NCI-H146 treated with DMSO at 0.1 percent for 48 hours (cell line): ENCODE data around the gene CCN2.
"Not testable (repeated sequence)": the region's sequence is repeated elsewhere in the genome, so short reads cannot be mapped to it uniquely, and the experiment has no call there.

ENCODE experiments used
- DNase-seq: peaks from one replicate; lab custom pipeline; 2025; ENCODE audit not compliant: unreplicated experiment; lab: John Stamatoyannopoulos, UW

The CCN2 gene

GRCh38 chr6:131946404-131946991 is 4.7 kb downstream of the CCN2 start:
- no peak for DNase-seq

GRCh38 chr6:131945971-131946370 is 5.2 kb downstream of the CCN2 start:
- no peak for DNase-seq

GRCh38 chr6:131937703-131938631 is 13.2 kb downstream of the CCN2 start:
- peak; percentile 96 for DNase-seq

GRCh38 chr6:131937226-131937625 is 13.9 kb downstream of the CCN2 start:
- DNase-seq = peak; percentile 22

GRCh38 chr6:131936156-131936555 is 15.0 kb downstream of the CCN2 start:
- no peak for DNase-seq

- DNase-seq = no peak
These were observed 20.0 kb downstream of the CCN2 start for GRCh38 chr6:131931063-131931750.

GRCh38 chr6:131929976-131930375 is 21.2 kb downstream of the CCN2 start:
- no peak for DNase-seq

- DNase-seq = no peak
These were observed 21.9 kb downstream of the CCN2 start for GRCh38 chr6:131929264-131929663.

GRCh38 chr6:131924881-131925474 is 26.2 kb downstream of the CCN2 start:
- DNase-seq = peak; percentile 70

- DNase-seq = peak; percentile 25
These were observed 27.8 kb downstream of the CCN2 start for GRCh38 chr6:131923356-131923755.

GRCh38 chr6:131920656-131921055 is 30.5 kb downstream of the CCN2 start:
- DNase-seq = no peak

- DNase-seq = no peak
These were observed 32.4 kb downstream of the CCN2 start for GRCh38 chr6:131918650-131919355.

GRCh38 chr6:131917763-131918649 is 33.2 kb downstream of the CCN2 start:
- peak; percentile 17 for DNase-seq

GRCh38 chr6:131917318-131917717 is 33.9 kb downstream of the CCN2 start:
- no peak for DNase-seq

GRCh38 chr6:131916847-131917246 is 34.3 kb downstream of the CCN2 start:
- DNase-seq = no peak

GRCh38 chr6:131916091-131916796 is 34.9 kb downstream of the CCN2 start:
- not testable (repeated sequence) for DNase-seq

GRCh38 chr6:131914967-131915751 is 36.0 kb downstream of the CCN2 start:
- DNase-seq = peak; percentile 73

GRCh38 chr6:131914234-131914633 is 36.9 kb downstream of the CCN2 start:
- no peak for DNase-seq
